Ovary (tissue), 9 donors: ENCODE measurements around the gene THRB. TPM values are rescaled to one million over a fixed set of nuclear protein-coding genes. Genes with fewer than 3 reads are reported as not detected.
A peak's percentile ranks its signal among the peaks of the same experiment; 100 is the strongest.

Source experiments
- DNase-seq, 5 donors: peaks; one replicate each; pipeline ENCODE4 v3.0.0-alpha.2; 2019 to 2020
- H3K27ac ChIP-seq, 2 donors: fragments of 200-600 bp; one replicate each; pipeline versions ENCODE4 v1.5.1 to v1.8.0; 2019 to 2022
- H3K27me3 ChIP-seq: fragments of 200-600 bp; one replicate; pipeline ENCODE4 v1.8.0; 2022
- H3K36me3 ChIP-seq: fragments of 200-600 bp; sonication (generic); one replicate; pipeline ENCODE4 v1.5.1; 2019
- H3K4me1 ChIP-seq: one replicate; pipeline ENCODE4 v1.8.1; 2013; ENCODE audit warnings: mild to moderate bottlenecking, moderate library complexity; ENCODE audit not compliant: insufficient read depth
- H3K4me3 ChIP-seq: fragments of 200-600 bp; sonication (generic); one replicate; pipeline ENCODE4 v1.5.1; 2017
- H3K9me3 ChIP-seq, 2 donors: fragments of 200-600 bp in 1 of 2; sonication (generic) in 1 of 2; one replicate each; pipeline versions ENCODE4 v1.5.1 to v1.8.1; 2013 to 2019; ENCODE audit warnings: mild to moderate bottlenecking in 1 of 2, moderate library complexity in 1 of 2
- CTCF ChIP-seq, 3 donors: fragments of 450-650 bp in 2 of 3; fragments of 200-600 bp in 1 of 3; IDR thresholded peaks; one replicate each; pipeline versions ENCODE4 v1.5.1 to v1.8.0; 2016 to 2022; ENCODE audit warnings: antibody characterized with exemption in 3 of 3, mild to moderate bottlenecking in 1 of 3
- EP300 ChIP-seq: sonication (generic); formaldehyde crosslinking; IDR thresholded peaks from one replicate; pipeline ENCODE4 v1.6.1; 2017; ENCODE audit warnings: antibody characterized with exemption
- POLR2A ChIP-seq: fragments of 450-650 bp; IDR thresholded peaks from one replicate; pipeline ENCODE4 v1.6.1; 2017; ENCODE audit warnings: antibody characterized with exemption, mild to moderate bottlenecking, moderate library complexity
- WGBS, 3 donors: extraction: QIAGEN DNeasy Blood & Tissue Kit in 1 of 3; methylation state at CpG; one replicate each; pipeline versions ENCODE4 v1.1.5 to v1.1.7; 2013 to 2017; 5-methylcytosine and 5-hydroxymethylcytosine counted together
- intact Hi-C, 4 donors: fragments of 100-400 bp; cut with DNase I; formaldehyde crosslinking; loops; one replicate each; pipeline versions ENCODE4 v1.11.0 to v1.15.1; 2022 to 2023
- polyA plus RNA-seq, 2 donors: library from polyadenylated mRNA; stranded (reverse); fragments of 200-250 nt in 1 of 2; fragments of 350-450 nt in 1 of 2; fragmentation: Illumina TruSeq in 1 of 2; extraction: RNeasy Lipid Tissue Mini Kit (QIAGEN cat#74804) in 1 of 2; gene quantifications; one replicate each; pipeline ENCODE4 v1.2.3, GENCODE V29; 2013 to 2014
- total RNA-seq, 7 donors: library from RNA; depleted of rRNA in 2 of 7; stranded (reverse); fragments of >200 nt in 2 of 7; fragmentation: NEBNext Ultra II Directional in 3 of 7; extraction: Animal tissue kit (Norgen Biotek cat#: 25700) in 3 of 7; gene quantifications; one replicate each; pipeline versions ENCODE4 v1.1.0 to v1.2.4, GENCODE V29; 2016 to 2023
- donor health status: DM: no; HTN: no; CAD: no; lungs with moderate emphysema.
- donor health status: DM: no; HTN: no; CAD: no.
- donor health status: Bipolar disorder and iron deficiency.
- donor health status: DM: yes; HTN: yes; CAD: no.
- donor health status: DM: no; HTN: no; CAD: no.
- donor health status: DM: yes; HTN: yes; CAD: no.

THRB gene
- total and polyA plus RNA-seq, 9 donors, result 0.91 to 6.5 (median 3.2) TPM

- Histone ChIP-seq H3K27ac (no peak overlapping the region), H3K36me3 (no peaks in the 10 kb centered on the region), H3K9me3 (no peaks in the 10 kb centered on the region), H3K27me3 (no peaks in the 10 kb centered on the region), H3K4me1 (peaks cover 4% of the 10 kb centered on the region), H3K4me3 (no peak overlapping the region)
- DNase-seq, result peak in 1 of 5 donors; percentile 42
- intact Hi-C loops, result no loop called here
- WGBS, 3 donors, result 46 to 56% (median 49%) methylated on average over 12 of the region's 12 CpGs
- no peak for TF ChIP-seq POLR2A
- no peak for TF ChIP-seq CTCF (IDR thresholded peaks at IDR 0.05)
- no peak for TF ChIP-seq EP300
These were observed 334.1 kb downstream of the THRB start for GRCh38 chr3:24160424-24161095.

GRCh38 chr3:24158761-24159454, 335.7 kb downstream of the THRB start:
- no peak for TF ChIP-seq CTCF (IDR thresholded peaks at IDR 0.05)
- no peak overlapping the region for H3K4me3 ChIP-seq
- 78 to 80% (median 79%) methylated on average over 6 of the region's 6 CpGs for WGBS, 3 donors
- H3K9me3 ChIP-seq, result no peaks in the 10 kb centered on the region
- intact Hi-C loops, result no loop called here
- H3K27ac ChIP-seq, result no peak overlapping the region
- no peak for DNase-seq
- no peaks in the 10 kb centered on the region for H3K36me3 ChIP-seq
- H3K27me3 ChIP-seq, result no peaks in the 10 kb centered on the region
- H3K4me1 ChIP-seq, result peaks cover 4% of the 10 kb centered on the region

DNA sequence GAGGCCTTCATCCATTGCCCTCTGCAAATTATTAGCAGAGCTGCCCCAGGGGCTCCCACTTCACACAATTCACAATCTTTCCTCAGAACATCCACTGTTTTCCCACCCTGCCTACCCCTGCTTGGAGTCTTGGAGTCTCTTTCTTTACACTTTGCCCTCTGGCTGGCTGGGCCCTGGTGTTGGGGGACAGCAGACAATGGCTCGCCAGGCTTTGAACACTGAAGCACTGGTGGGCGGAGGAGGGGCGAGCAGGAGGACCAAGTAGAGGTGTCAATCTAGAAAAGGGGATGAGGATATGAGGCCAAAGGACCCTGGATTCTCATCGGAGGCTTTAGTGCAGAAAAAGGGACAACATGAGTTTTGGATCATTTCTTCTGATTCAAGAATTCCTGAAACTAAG, 337.5 kb downstream of the THRB start:
- TF ChIP-seq POLR2A (no peak), CTCF (IDR thresholded peaks at IDR 0.05) (no peak), EP300 (no peak)
- H3K27ac ChIP-seq, result no peak overlapping the region
- no peaks in the 10 kb centered on the region for H3K9me3 ChIP-seq
- 92 to 95% (median 94%) methylated on average over 4 of the region's 4 CpGs for WGBS, 3 donors
- peaks cover 8% of the 10 kb centered on the region for H3K4me1 ChIP-seq
- H3K4me3 ChIP-seq, result no peak overlapping the region
- H3K36me3 ChIP-seq, result no peaks in the 10 kb centered on the region
- no peak for DNase-seq
- H3K27me3 ChIP-seq, result no peaks in the 10 kb centered on the region
- intact Hi-C loops, result no loop called here

GRCh38 chr3:24156466-24156865, 338.2 kb downstream of the THRB start:
- intact Hi-C loops, result no loop called here
- 93 to 94% (median 93%) methylated on average over 2 of the region's 2 CpGs for WGBS, 3 donors
- Histone ChIP-seq H3K27ac (no peak overlapping the region), H3K36me3 (no peaks in the 10 kb centered on the region), H3K4me3 (no peak overlapping the region), H3K27me3 (no peaks in the 10 kb centered on the region), H3K4me1 (peaks cover 8% of the 10 kb centered on the region), H3K9me3 (no peaks in the 10 kb centered on the region)
- TF ChIP-seq CTCF (IDR thresholded peaks at IDR 0.05), result no peak
- no peak for TF ChIP-seq EP300
- no peak for TF ChIP-seq POLR2A
- DNase-seq, result no peak
